Neural cell (in vitro differentiated cells): ENCODE data around the gene SLC25A47. TPM values are rescaled to one million over a fixed set of nuclear protein-coding genes. Genes with fewer than 3 reads are reported as not detected.
"Not testable (repeated sequence)": the region's sequence is repeated elsewhere in the genome, so short reads cannot be mapped to it uniquely, and the experiment has no call there.

Experiments used
- H2AFZ ChIP-seq: fragments of 200-600, 300-800 bp; sonication (generic), shearing (Covaris generic); 2 replicates; pipeline ENCODE4 v1.6.0; 2014; ENCODE audit warnings: low read depth, mild to moderate bottlenecking, antibody characterized with exemption, low read length, moderate library complexity
- H3F3A ChIP-seq: fragments of 200-600 bp; shearing (Covaris generic); 2 replicates; pipeline ENCODE4 v1.6.1; 2016; ENCODE audit warnings: mild to moderate bottlenecking, moderate library complexity, mixed read lengths, antibody characterized with exemption, low read length; ENCODE audit not compliant: insufficient read depth, poor library complexity, severe bottlenecking
- H3K27ac ChIP-seq: fragments of 200-600, 300-800 bp; sonication (generic), shearing (Covaris generic); 2 replicates; pipeline ENCODE4 v1.5.1; 2014; ENCODE audit warnings: mild to moderate bottlenecking, low read length, moderate library complexity
- H3K27me3 ChIP-seq: fragments of 300-800, 200-600 bp; sonication (generic), shearing (Covaris generic); 2 replicates; pipeline ENCODE4 v1.6.0; 2014; ENCODE audit warnings: mild to moderate bottlenecking, low read depth, low read length, moderate library complexity; ENCODE audit not compliant: insufficient read depth
- H3K36me3 ChIP-seq: fragments of 300-800, 200-600 bp; sonication (generic), shearing (Covaris generic); 2 replicates; pipeline ENCODE4 v1.5.1; 2014; ENCODE audit warnings: mild to moderate bottlenecking, antibody characterized with exemption, low read length, moderate library complexity; ENCODE audit not compliant: insufficient read depth
- H3K4me2 ChIP-seq: fragments of 300-800, 200-600 bp; sonication (generic), shearing (Covaris generic); 2 replicates; pipeline ENCODE4 v1.6.0; 2014; ENCODE audit warnings: mild to moderate bottlenecking, low read length
- H3K4me3 ChIP-seq: fragments of 300-800, 200-600 bp; sonication (generic), shearing (Covaris generic); 2 replicates; pipeline ENCODE4 v1.5.1; 2014; ENCODE audit warnings: mild to moderate bottlenecking, low read length, moderate library complexity
- H3K79me2 ChIP-seq: fragments of 200-600 bp; shearing (Covaris generic); replicated peaks from 2 replicates; pipeline ENCODE4 v1.6.0; 2014; ENCODE audit warnings: mild to moderate bottlenecking, low read length, moderate library complexity; ENCODE audit not compliant: insufficient read depth
- H3K9ac ChIP-seq: fragments of 300-800, 200-600 bp; sonication (generic), shearing (Covaris generic); 2 replicates; pipeline ENCODE4 v1.6.1; 2016; ENCODE audit warnings: mild to moderate bottlenecking, low read length, mixed read lengths
- H3K9me2 ChIP-seq: fragments of 200-600 bp; shearing (Covaris generic); 2 replicates; pipeline ENCODE4 v1.6.1; 2016; ENCODE audit warnings: mild to moderate bottlenecking, low read length, mixed read lengths; ENCODE audit not compliant: insufficient read depth
- H3K9me3 ChIP-seq: fragments of 200-600, 300-800 bp; sonication (generic), shearing (Covaris generic); 2 replicates; pipeline ENCODE4 v1.6.1; 2016; ENCODE audit warnings: mild to moderate bottlenecking, mixed run types, low read length, moderate library complexity, mixed read lengths
- H4K20me1 ChIP-seq: fragments of 200-600 bp; shearing (Covaris generic); 2 replicates; pipeline ENCODE4 v1.6.1; 2016; ENCODE audit warnings: mild to moderate bottlenecking, mixed run types; ENCODE audit not compliant: insufficient read depth
- CTCF ChIP-seq: fragments of 450-650 bp; IDR thresholded peaks from 2 replicates; pipeline ENCODE4 v1.5.1; 2014; ENCODE audit warnings: antibody characterized with exemption, mild to moderate bottlenecking, moderate library complexity; ENCODE audit not compliant: poor library complexity, severe bottlenecking
- EP300 ChIP-seq: fragments of 450-650 bp; conservative IDR thresholded peaks from 2 replicates; pipeline ENCODE4 v1.6.1; 2014; ENCODE audit warnings: antibody characterized with exemption, mild to moderate bottlenecking, moderate library complexity; ENCODE audit not compliant: poor library complexity, severe bottlenecking
- EZH2 ChIP-seq: fragments of 200-600, 300-800 bp; shearing (Covaris generic), sonication (generic); IDR thresholded peaks from 2 replicates; pipeline ENCODE4 v1.6.1; 2014; ENCODE audit warnings: antibody characterized with exemption, low read length, borderline replicate concordance, mild to moderate bottlenecking; ENCODE audit not compliant: insufficient read depth, poor library complexity, severe bottlenecking
- MXI1 ChIP-seq: fragments of 450-650 bp; conservative IDR thresholded peaks from 2 replicates; pipeline ENCODE4 v1.6.1; 2014; ENCODE audit warnings: antibody characterized with exemption, mild to moderate bottlenecking; ENCODE audit not compliant: poor library complexity, severe bottlenecking
- POLR2AphosphoS5 ChIP-seq: IDR thresholded peaks from 2 replicates; pipeline ENCODE4 v1.6.1; 2012
- RAD21 ChIP-seq: fragments of 450-650 bp; conservative IDR thresholded peaks from 2 replicates; pipeline ENCODE4 v1.6.1; 2014; ENCODE audit warnings: antibody characterized with exemption, mild to moderate bottlenecking, moderate library complexity
- REST ChIP-seq: IDR thresholded peaks from 2 replicates; pipeline ENCODE4 v1.6.1; 2012; ENCODE audit warnings: borderline replicate concordance
- SMC3 ChIP-seq: fragments of 450-650 bp; conservative IDR thresholded peaks from 2 replicates; pipeline ENCODE4 v1.6.1; 2014; ENCODE audit warnings: antibody characterized with exemption, mild to moderate bottlenecking, moderate library complexity; ENCODE audit not compliant: poor library complexity
- polyA plus RNA-seq: library from polyadenylated mRNA; depleted of rRNA; stranded (reverse); fragments of >200 nt; gene quantifications from 2 replicates; pipeline ENCODE4 v1.2.3, GENCODE V29; 2014

SLC25A47 gene
- polyA plus RNA-seq, 1 donor from 2014 or later = not detected

GRCh38 chr14:100287202-100287997 is 35.7 kb upstream of the SLC25A47 start:
- Histone ChIP-seq H3K9ac (no peak overlapping the region), H4K20me1 (no peaks in the 10 kb centered on the region), H3K27ac (no peak overlapping the region)

GRCh38 chr14:100287998-100288295 is 35.2 kb upstream of the SLC25A47 start:
- not testable (repeated sequence) for H3K4me3 ChIP-seq, H3K9me3 ChIP-seq, H3K79me2 ChIP-seq, H2AFZ ChIP-seq, H3K9me2 ChIP-seq, H3F3A ChIP-seq, H3K36me3 ChIP-seq, H3K27me3 ChIP-seq, H3K27ac ChIP-seq, H3K4me2 ChIP-seq, H3K9ac ChIP-seq, H4K20me1 ChIP-seq

More at GRCh38 chr14:100287202-100287997, 35.7 kb upstream of the SLC25A47 start:
- H3K9me3 ChIP-seq = no peaks in the 10 kb centered on the region
- TF ChIP-seq POLR2AphosphoS5 (no peak), EP300 (no peak), MXI1 (no peak), CTCF (no peak), REST (no peak), SMC3 (no peak), RAD21 (no peak), EZH2 (no peak)
- H3K79me2 ChIP-seq = no peaks in the 10 kb centered on the region
- peaks cover 8% of the 10 kb centered on the region for H3K36me3 ChIP-seq
- H3K4me2 ChIP-seq = no peak overlapping the region
- H3K9me2 ChIP-seq = no peaks in the 10 kb centered on the region
- H2AFZ ChIP-seq = no peak overlapping the region
- no peaks in the 10 kb centered on the region for H3F3A ChIP-seq
- no peak overlapping the region for H3K4me3 ChIP-seq
- H3K27me3 ChIP-seq = no peaks in the 10 kb centered on the region
